HL-60/S4 treated with phorbol 12-myristate 13-acetate at 8.2 ng/mL for 4 days and 3 days (cell line): ENCODE data around the gene ANK2.
"Not testable (repeated sequence)": the region's sequence is repeated elsewhere in the genome, so short reads cannot be mapped to it uniquely, and the experiment has no call there.

Source experiments
- in situ Hi-C: fragments of 300-500 bp; cut with MboI; formaldehyde crosslinking; loops from 2 replicates; pipeline ENCODE4 v1.15.0; 2022; ENCODE audit warnings: low sequenced_read_pairs

ANK2 gene

GRCh38 chr4:113050837-113051236, 1.4 kb downstream of the ANK2 start:
- in situ Hi-C loops = no loop called here

- in situ Hi-C loops = no loop called here
These were observed 1.9 kb downstream of the ANK2 start for GRCh38 chr4:113051361-113051760.

GRCh38 chr4:113052379-113052951, 3.0 kb downstream of the ANK2 start:
- in situ Hi-C loops = no loop called here

GRCh38 chr4:113053883-113054282, 4.4 kb downstream of the ANK2 start:
- in situ Hi-C loops = no loop called here

- in situ Hi-C loops = no loop called here
These were observed 6.9 kb downstream of the ANK2 start for GRCh38 chr4:113056318-113056717.

GRCh38 chr4:113057891-113058290, 8.4 kb downstream of the ANK2 start:
- in situ Hi-C loops = no loop called here

- in situ Hi-C loops = no loop called here
These were observed 10.2 kb downstream of the ANK2 start for GRCh38 chr4:113059449-113060182.

GRCh38 chr4:113060853-113061252, 11.4 kb downstream of the ANK2 start:
- in situ Hi-C loops = no loop called here

GRCh38 chr4:113064244-113064643, 14.8 kb downstream of the ANK2 start:
- in situ Hi-C loops = no loop called here

GRCh38 chr4:113065629-113066028, 16.2 kb downstream of the ANK2 start:
- in situ Hi-C loops = no loop called here

GRCh38 chr4:113068771-113069170, 19.3 kb downstream of the ANK2 start:
- in situ Hi-C loops = not testable (repeated sequence)

- in situ Hi-C loops = no loop called here
These were observed 19.9 kb downstream of the ANK2 start for GRCh38 chr4:113069212-113069892.

- in situ Hi-C loops = no loop called here
These were observed 21.3 kb downstream of the ANK2 start for GRCh38 chr4:113070755-113071154.

GRCh38 chr4:113071274-113071673, 21.8 kb downstream of the ANK2 start:
- in situ Hi-C loops = no loop called here

GRCh38 chr4:113071805-113072204, 22.4 kb downstream of the ANK2 start:
- in situ Hi-C loops = no loop called here

- in situ Hi-C loops = no loop called here
These were observed 24.1 kb downstream of the ANK2 start for GRCh38 chr4:113073451-113074005.

GRCh38 chr4:113077575-113077974, 28.1 kb downstream of the ANK2 start:
- in situ Hi-C loops = no loop called here

GRCh38 chr4:113078066-113078465, 28.6 kb downstream of the ANK2 start:
- in situ Hi-C loops = no loop called here

GRCh38 chr4:113080050-113080449, 30.6 kb downstream of the ANK2 start:
- in situ Hi-C loops = no loop called here

GRCh38 chr4:113080624-113081023, 31.2 kb downstream of the ANK2 start:
- in situ Hi-C loops = no loop called here

- in situ Hi-C loops = no loop called here
These were observed 33.9 kb downstream of the ANK2 start for GRCh38 chr4:113083346-113083745.

- in situ Hi-C loops = no loop called here
These were observed 36.8 kb downstream of the ANK2 start for GRCh38 chr4:113086172-113086695.
